A549 (cell line): Measurements from ENCODE around the gene ZC3H18. TPM values are rescaled to one million over a fixed set of nuclear protein-coding genes. Genes with fewer than 3 reads are reported as not detected.

Source experiments
- ATAC-seq, 2 experiments: fragments of 200-7000 bp in 1 of 2; fragments of >200 bp in 1 of 2; cut with Nextera tagmentation in 1 of 2; cut with Tn5 transposase in 1 of 2; 3 replicates each; pipeline versions ENCODE4 v1.8.0 to v1.9.1; 2018 to 2020; ENCODE audit warnings: mild to moderate bottlenecking in 1 of 2, moderate library complexity in 1 of 2
- CTCF ChIA-PET: fragments of 300-600 bp; sonication (Branson Sonifier 250); formaldehyde crosslinking; extraction: SDS; loops from one replicate; lab custom pipeline; 2021; ENCODE audit warnings: antibody characterized with exemption, inconsistent platforms; lab: Yijun Ruan, JAX
- POLR2A ChIA-PET: fragments of 350-600 bp; formaldehyde crosslinking; extraction: SDS; loops from one replicate; lab custom pipeline; 2021; ENCODE audit warnings: antibody characterized with exemption, inconsistent platforms; lab: Yijun Ruan, JAX
- DNase-seq, 2 experiments: peaks; one replicate each; pipeline versions ENCODE4 v3.0.0 to v3.0.0-alpha.2; 2011 to 2016; ENCODE audit warnings: low read depth in 1 of 2, low spot score in 1 of 2
- FAIRE-seq: peaks from 2 replicates; lab custom pipeline; 2011; peaks lifted over from hg19 to GRCh38; lab: Jason Lieb, UNC
- H3K27ac ChIP-seq, 2 experiments: fragments of >200 bp; sonication (Bioruptor Twin); formaldehyde crosslinking; 3 replicates each; pipeline ENCODE4 v1.5.1; 2016 to 2017
- H3K4me1 ChIP-seq: fragments of >200 bp; sonication (Bioruptor Twin); formaldehyde crosslinking; 3 replicates; pipeline ENCODE4 v1.6.1; 2016
- H3K4me2 ChIP-seq: fragments of >200 bp; sonication (Bioruptor Twin); formaldehyde crosslinking; 3 replicates; pipeline ENCODE4 v1.6.1; 2016
- H3K4me3 ChIP-seq: fragments of >200 bp; sonication (Bioruptor Twin); formaldehyde crosslinking; 3 replicates; pipeline ENCODE4 v1.5.1; 2016
- H3K9me3 ChIP-seq: fragments of >200 bp; sonication (Bioruptor Twin); formaldehyde crosslinking; 3 replicates; pipeline ENCODE4 v1.6.1; 2016
- ATOH8 ChIP-seq: fragments of 250-450 bp; sonication (Bioruptor Pico); IDR thresholded peaks from 2 replicates; pipeline ENCODE4 v1.5.0; 2020; ENCODE audit warnings: low read depth, mild to moderate bottlenecking, moderate library complexity
- CBX2 ChIP-seq: fragments of 200-600 bp; sonication (generic); IDR thresholded peaks from 2 replicates; pipeline ENCODE4 v1.6.1; 2016; ENCODE audit warnings: low read depth, mild to moderate bottlenecking, borderline replicate concordance
- EHMT2 ChIP-seq: fragments of 200-600 bp; sonication (generic); IDR thresholded peaks from 2 replicates; pipeline ENCODE4 v1.6.1; 2016; ENCODE audit warnings: antibody characterized with exemption, low read depth, mild to moderate bottlenecking, moderate library complexity
- ESRRA ChIP-seq: fragments of 150-350 bp; IDR thresholded peaks from 2 replicates; pipeline ENCODE4 v1.6.1; 2014; ENCODE audit warnings: mild to moderate bottlenecking, low read length, borderline replicate concordance
- FOSL2 ChIP-seq, 2 experiments: fragments of 450-650 bp in 1 of 2; fragments of >200 bp in 1 of 2; sonication (Bioruptor Twin) in 1 of 2; formaldehyde crosslinking; IDR thresholded peaks; 2 replicates each; pipeline versions ENCODE4 v1.5.0 to v1.6.1; 2016 to 2020; ENCODE audit warnings: mild to moderate bottlenecking in 1 of 2, moderate library complexity in 1 of 2
- FOXS1 ChIP-seq: fragments of 250-450 bp; sonication (Bioruptor Pico); IDR thresholded peaks from 2 replicates; pipeline ENCODE4 v1.5.0; 2020; ENCODE audit warnings: mild to moderate bottlenecking, moderate library complexity
- HEYL ChIP-seq: fragments of 250-450 bp; sonication (Bioruptor Pico); IDR thresholded peaks from 2 replicates; pipeline ENCODE4 v1.8.0; 2021; ENCODE audit warnings: mild to moderate bottlenecking, moderate library complexity
- HMGXB4 ChIP-seq: fragments of 250-450 bp; sonication (Bioruptor Pico); IDR thresholded peaks from 2 replicates; pipeline ENCODE4 v1.5.0; 2021; ENCODE audit warnings: mild to moderate bottlenecking, moderate library complexity, borderline replicate concordance
- JUNB ChIP-seq: fragments of >200 bp; sonication (Bioruptor Twin); formaldehyde crosslinking; IDR thresholded peaks from 2 replicates; pipeline ENCODE4 v1.6.1; 2016
- KDM5A ChIP-seq: fragments of 200-600 bp; sonication (generic); IDR thresholded peaks from 2 replicates; pipeline ENCODE4 v1.6.1; 2016; ENCODE audit warnings: antibody characterized with exemption, mild to moderate bottlenecking
- MAX ChIP-seq: IDR thresholded peaks from 2 replicates; pipeline ENCODE4 v1.6.1; 2012
- MYC ChIP-seq: IDR thresholded peaks from 2 replicates; pipeline ENCODE4 v1.6.1; 2012; ENCODE audit warnings: mild to moderate bottlenecking, inconsistent platforms, low read length, improper control_type of control experiment, borderline replicate concordance
- NFE2L2 ChIP-seq: fragments of 150-350 bp; conservative IDR thresholded peaks from 2 replicates; pipeline ENCODE4 v1.6.1; 2014; ENCODE audit warnings: low read length
- NPAS2 ChIP-seq: fragments of 250-450 bp; sonication (Bioruptor Pico); IDR thresholded peaks from 2 replicates; pipeline ENCODE4 v1.8.0; 2022; ENCODE audit warnings: mild to moderate bottlenecking, moderate library complexity, borderline replicate concordance
- NR3C1 ChIP-seq: fragments of >200 bp; sonication (Bioruptor Twin); formaldehyde crosslinking; IDR thresholded peaks from 3 replicates; pipeline ENCODE4 v1.6.1; 2017
- PBX3 ChIP-seq: IDR thresholded peaks from 2 replicates; pipeline ENCODE4 v1.6.1; 2012
- RARB ChIP-seq: fragments of 250-450 bp; sonication (Bioruptor Pico); IDR thresholded peaks from 2 replicates; pipeline ENCODE4 v1.8.0; 2021; ENCODE audit warnings: mild to moderate bottlenecking, moderate library complexity
- RCOR1 ChIP-seq: fragments of 150-350 bp; IDR thresholded peaks from 2 replicates; pipeline ENCODE4 v1.6.1; 2014; ENCODE audit warnings: antibody characterized with exemption, low read length, low read depth
- SREBF2 ChIP-seq: fragments of 450-650 bp; IDR thresholded peaks from 2 replicates; pipeline ENCODE4 v1.6.1; 2014; ENCODE audit warnings: mild to moderate bottlenecking, moderate library complexity
- ZNF302 ChIP-seq: fragments of 250-450 bp; sonication (Bioruptor Pico); IDR thresholded peaks from 2 replicates; pipeline ENCODE4 v1.9.0; 2021; ENCODE audit warnings: inconsistent platforms, mild to moderate bottlenecking, moderate library complexity
- WGBS: methylation state at CpG from one replicate; pipeline ENCODE4 v1.1.6; 2017; ENCODE audit errors: missing lambda C conversion rate; 5-methylcytosine and 5-hydroxymethylcytosine counted together
- polyA plus RNA-seq, 4 experiments: library from polyadenylated mRNA; depleted of rRNA in 3 of 4; stranded (reverse); fragments of >200 nt; fragmentation: RNase III in 1 of 4; extraction: RNeasy Plus Mini Kit Qiagen cat#74134 plus additional on column Dnase treatment in 1 of 4; gene quantifications; 2 replicates in 3 of 4; 3 replicates in 1 of 4; pipeline ENCODE4 v1.2.3, GENCODE V29; 2011 to 2017
- TF ChIP-seq, protein P1 (sequence below): IDR thresholded peaks from 2 replicates; pipeline ENCODE4 v1.6.1; 2012; ENCODE audit warnings: low read depth, borderline replicate concordance

The ZC3H18 gene
- polyA plus RNA-seq, 2 of the 4 experiments (the other 2 are of a cell fraction) = 21.1 to 48.2 TPM

- POLR2A ChIA-PET = no interaction called here
Measured at GRCh38 chr16:88593489-88593888, 23.3 kb downstream of the ZC3H18 start.

DNA sequence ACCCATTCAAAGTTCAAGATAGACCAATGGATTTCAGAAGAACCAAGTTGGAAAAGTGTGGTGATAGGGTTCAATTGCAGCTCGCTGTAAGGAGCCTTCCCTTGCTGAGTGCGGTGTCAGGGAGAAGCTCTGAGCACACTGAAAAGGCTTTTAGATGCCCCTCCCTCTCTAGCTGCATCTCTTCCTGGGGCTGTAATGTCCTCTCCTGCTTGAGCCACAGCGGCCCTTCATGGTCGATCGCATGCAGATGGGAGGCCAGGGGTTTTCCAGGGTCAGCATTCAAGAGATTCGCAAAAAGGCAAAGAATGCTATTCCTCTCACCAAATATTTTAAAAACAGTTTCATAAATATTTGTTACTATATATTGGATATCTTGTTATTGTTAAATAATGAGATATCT is 23.7 kb downstream of the ZC3H18 start:
- POLR2A ChIA-PET = no interaction called here
- H3K4me3 ChIP-seq = no peak overlapping the region
- no peak for FAIRE-seq
- ATAC-seq = no peak; a peak in 1 of 6 replicates
- H3K4me1 ChIP-seq = no peaks in the 10 kb centered on the region
- TF ChIP-seq ESRRA = no peak
- no peak for TF ChIP-seq NPAS2 (CRISPR knock-in tag)
- no peak for TF ChIP-seq KDM5A
- no peak for TF ChIP-seq MAX
- no peak for TF ChIP-seq CBX2
- TF ChIP-seq JUNB = no peak
- TF ChIP-seq, all 56 proteins: peak for 0
- Histone ChIP-seq H3K27ac (no peak overlapping the region), H3K9me3 (no peaks in the 10 kb centered on the region), H3K4me2 (no peak overlapping the region)
- no peak for DNase-seq
- CTCF ChIA-PET = interaction anchor here (0.7 to 0.9 kb wide), 3 partner anchors 12 to 32 kb away, joined by 3 to 4 read pairs (median 3); no protein-coding TSS in a partner anchor
- 96% methylated on average over 6 of the region's 6 CpGs for WGBS

More at GRCh38 chr16:88593489-88593888, 23.3 kb downstream of the ZC3H18 start:
- H3K4me3 ChIP-seq = no peak overlapping the region
- no peaks in the 10 kb centered on the region for H3K4me1 ChIP-seq
- FAIRE-seq = no peak
- no peak for DNase-seq
- TF ChIP-seq FOSL2 (IDR thresholded peaks at IDR 0.05) (no peak), FOSL2 (CRISPR knock-in tag; IDR thresholded peaks at IDR 0.05) (no peak), MYC (no peak), HEYL (CRISPR knock-in tag) (no peak), ATOH8 (CRISPR knock-in tag) (no peak), SREBF2 (no peak), ZNF302 (CRISPR knock-in tag) (no peak), NPAS2 (CRISPR knock-in tag) (no peak), PBX3 (no peak), CBX2 (no peak), EHMT2 (no peak)
- TF ChIP-seq, all 56 proteins: peak for 0
- WGBS = 91% methylated on average over 11 of the region's 11 CpGs
- CTCF ChIA-PET = interaction anchor here (0.7 to 0.9 kb wide), 3 partner anchors 11 to 31 kb away, joined by 3 to 4 read pairs (median 3); no protein-coding TSS in a partner anchor
- H3K27ac ChIP-seq = no peak overlapping the region
- H3K4me2 ChIP-seq = no peak overlapping the region
- no peaks in the 10 kb centered on the region for H3K9me3 ChIP-seq
- peak in 1 of 2 experiments; percentile 43; a peak in 1 of 6 replicates for ATAC-seq

DNA sequence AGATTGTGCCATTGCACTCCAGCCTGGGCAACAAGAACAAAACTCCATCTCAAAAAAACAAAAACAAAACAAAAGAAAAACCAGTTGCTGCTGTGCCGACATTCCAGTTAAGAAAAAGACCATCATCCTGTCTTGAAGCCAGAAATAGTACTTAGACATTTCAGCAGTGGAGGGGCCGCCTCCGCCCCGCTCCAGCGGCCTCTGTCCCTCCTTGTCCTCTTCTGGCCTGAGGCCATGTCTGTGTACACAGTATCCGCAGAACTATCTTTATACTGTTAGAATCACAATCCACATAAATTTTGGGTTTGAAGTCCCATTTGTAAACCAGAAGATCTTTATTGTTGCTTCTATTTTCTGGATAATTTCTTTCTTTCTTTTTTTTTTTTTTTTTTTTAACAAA is 24.9 kb downstream of the ZC3H18 start:
- FAIRE-seq = no peak
- ATAC-seq = no peak
- ChIA-PET CTCF (no interaction called here), POLR2A (no interaction called here)
- Histone ChIP-seq H3K4me1 (no peaks in the 10 kb centered on the region), H3K27ac (no peak overlapping the region), H3K4me3 (no peak overlapping the region), H3K4me2 (no peak overlapping the region), H3K9me3 (no peaks in the 10 kb centered on the region)
- 95% methylated on average over 6 of the region's 6 CpGs for WGBS
- TF ChIP-seq ATOH8 (CRISPR knock-in tag) = no peak
- TF ChIP-seq, protein P1, sequence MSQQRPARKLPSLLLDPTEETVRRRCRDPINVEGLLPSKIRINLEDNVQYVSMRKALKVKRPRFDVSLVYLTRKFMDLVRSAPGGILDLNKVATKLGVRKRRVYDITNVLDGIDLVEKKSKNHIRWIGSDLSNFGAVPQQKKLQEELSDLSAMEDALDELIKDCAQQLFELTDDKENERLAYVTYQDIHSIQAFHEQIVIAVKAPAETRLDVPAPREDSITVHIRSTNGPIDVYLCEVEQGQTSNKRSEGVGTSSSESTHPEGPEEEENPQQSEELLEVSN = no peak
- TF ChIP-seq RCOR1 = no peak
- no peak for TF ChIP-seq NR3C1
- TF ChIP-seq FOXS1 (CRISPR knock-in tag) = no peak
- TF ChIP-seq PBX3 = no peak
- no peak for TF ChIP-seq NFE2L2
- TF ChIP-seq HMGXB4 (CRISPR knock-in tag) = no peak
- TF ChIP-seq RARB (CRISPR knock-in tag) = no peak
- no peak for DNase-seq
